PC-9 (cell line): ENCODE measurements around the gene STAT5B. TPM values are rescaled to one million over a fixed set of nuclear protein-coding genes. Genes with fewer than 3 reads are reported as not detected.
"Not testable (repeated sequence)": the region's sequence is repeated elsewhere in the genome, so short reads cannot be mapped to it uniquely, and the experiment has no call there.

Experiments used
- BruUV-seq: library from RNA; stranded (reverse); fragments of 400-500 nt; replicated peaks from 2 replicates; lab custom pipeline; 2021; lab: Mats Ljungman, UMichigan
- CTCF ChIA-PET: fragments of 300-600 bp; sonication (Branson Sonifier 250); formaldehyde crosslinking; loops from one replicate; lab custom pipeline; 2022; ENCODE audit warnings: antibody characterized with exemption; lab: Charles Lee
- POLR2A ChIA-PET: fragments of 300-600 bp; sonication (Branson Sonifier 250); formaldehyde crosslinking; loops from one replicate; lab custom pipeline; 2022; ENCODE audit warnings: antibody characterized with exemption; ENCODE audit not compliant: unreplicated experiment; lab: Charles Lee
- DNase-seq, 2 experiments: peaks; one replicate each; pipeline versions ENCODE4 v3.0.0 to v3.0.0-alpha.2; 2015 to 2022; ENCODE audit warnings: mixed read lengths in 1 of 2
- H2AFZ ChIP-seq: fragments of 200-600 bp; sonication (generic); 2 replicates; pipeline ENCODE4 v1.8.1; 2017; ENCODE audit warnings: antibody characterized with exemption
- H3F3A ChIP-seq: fragments of 200-600 bp; sonication (generic); 2 replicates; pipeline ENCODE4 v1.8.1; 2017; ENCODE audit warnings: antibody characterized with exemption, mild to moderate bottlenecking, low read depth; ENCODE audit not compliant: insufficient read depth
- H3K27ac ChIP-seq: fragments of 200-600 bp; sonication (generic); 2 replicates; pipeline ENCODE4 v1.6.1; 2016; ENCODE audit warnings: mixed run types
- H3K27me3 ChIP-seq: fragments of 200-600 bp; sonication (generic); 2 replicates; pipeline ENCODE4 v1.6.1; 2016; ENCODE audit warnings: low read depth, mixed run types; ENCODE audit not compliant: insufficient read depth
- H3K36me3 ChIP-seq: fragments of 200-600 bp; sonication (generic); 2 replicates; pipeline ENCODE4 v1.6.1; 2016; ENCODE audit warnings: low read depth, mixed run types
- H3K4me1 ChIP-seq: fragments of 200-600 bp; sonication (generic); replicated peaks from 2 replicates; pipeline ENCODE4 v1.6.1; 2016; ENCODE audit warnings: mixed run types; ENCODE audit not compliant: insufficient read depth
- H3K4me2 ChIP-seq: fragments of 200-600 bp; sonication (generic); 2 replicates; pipeline ENCODE4 v1.6.1; 2017; ENCODE audit warnings: mixed run types
- H3K4me3 ChIP-seq: fragments of 200-600 bp; sonication (generic); 2 replicates; pipeline ENCODE4 v1.6.1; 2016; ENCODE audit warnings: mixed run types
- H3K79me2 ChIP-seq: fragments of 200-600 bp; sonication (generic); 2 replicates; pipeline ENCODE4 v1.6.1; 2017; ENCODE audit warnings: low read depth, mixed run types
- H3K9me2 ChIP-seq: fragments of 200-600 bp; sonication (generic); 2 replicates; pipeline ENCODE4 v1.8.1; 2017; ENCODE audit warnings: mild to moderate bottlenecking; ENCODE audit not compliant: insufficient read depth
- H3K9me3 ChIP-seq: fragments of 200-600 bp; sonication (generic); 2 replicates; pipeline ENCODE4 v1.8.1; 2016; ENCODE audit warnings: low read depth; ENCODE audit not compliant: insufficient read depth
- H4K20me1 ChIP-seq: fragments of 200-600 bp; sonication (generic); 2 replicates; pipeline ENCODE4 v1.8.1; 2017; ENCODE audit not compliant: insufficient read depth
- EZH2 ChIP-seq: fragments of 200-600 bp; sonication (generic); IDR thresholded peaks from 2 replicates; pipeline ENCODE4 v1.8.0; 2017; ENCODE audit warnings: antibody characterized with exemption, low read depth
- intact Hi-C: fragments of 100-400 bp; cut with micrococcal nuclease; formaldehyde crosslinking; loops from one replicate; pipeline ENCODE4 v1.10.0; 2022; ENCODE audit not compliant: unreplicated experiment
- total RNA-seq: library from RNA; stranded (reverse); gene quantifications from 2 replicates; pipeline ENCODE4 v1.2.3, GENCODE V29; 2021
- TF ChIP-seq, protein P1 (sequence below): fragments of 200-600 bp; sonication (generic); conservative IDR thresholded peaks from 2 replicates; pipeline ENCODE4 v1.6.1; 2017; ENCODE audit warnings: mixed run types, antibody characterized with exemption, mild to moderate bottlenecking, moderate library complexity

STAT5B gene
- total RNA-seq, 1 experiment from 2014 or later: 19.5 TPM

GRCh38 chr17:42246515-42246914 lies 29.7 kb downstream of the STAT5B start:
- Histone ChIP-seq H3F3A (peaks cover 11% of the 10 kb centered on the region), H3K4me3 (no peak overlapping the region), H3K79me2 (peaks cover 19% of the 10 kb centered on the region), H3K4me2 (no peak overlapping the region), H2AFZ (no peak overlapping the region), H3K4me1 (peaks cover 8% of the 10 kb centered on the region; the same call in 1 of the 2 replicates), H3K9me3 (no peaks in the 10 kb centered on the region; the same call in 1 of the 2 replicates), H3K27me3 (no peaks in the 10 kb centered on the region), H3K27ac (no peak overlapping the region), H4K20me1 (no peaks in the 10 kb centered on the region), H3K36me3 (no peaks in the 10 kb centered on the region), H3K9me2 (no peaks in the 10 kb centered on the region)
- ChIA-PET CTCF (no interaction called here), POLR2A (no interaction called here)
- no peak for TF ChIP-seq EZH2
- TF ChIP-seq, protein P1, sequence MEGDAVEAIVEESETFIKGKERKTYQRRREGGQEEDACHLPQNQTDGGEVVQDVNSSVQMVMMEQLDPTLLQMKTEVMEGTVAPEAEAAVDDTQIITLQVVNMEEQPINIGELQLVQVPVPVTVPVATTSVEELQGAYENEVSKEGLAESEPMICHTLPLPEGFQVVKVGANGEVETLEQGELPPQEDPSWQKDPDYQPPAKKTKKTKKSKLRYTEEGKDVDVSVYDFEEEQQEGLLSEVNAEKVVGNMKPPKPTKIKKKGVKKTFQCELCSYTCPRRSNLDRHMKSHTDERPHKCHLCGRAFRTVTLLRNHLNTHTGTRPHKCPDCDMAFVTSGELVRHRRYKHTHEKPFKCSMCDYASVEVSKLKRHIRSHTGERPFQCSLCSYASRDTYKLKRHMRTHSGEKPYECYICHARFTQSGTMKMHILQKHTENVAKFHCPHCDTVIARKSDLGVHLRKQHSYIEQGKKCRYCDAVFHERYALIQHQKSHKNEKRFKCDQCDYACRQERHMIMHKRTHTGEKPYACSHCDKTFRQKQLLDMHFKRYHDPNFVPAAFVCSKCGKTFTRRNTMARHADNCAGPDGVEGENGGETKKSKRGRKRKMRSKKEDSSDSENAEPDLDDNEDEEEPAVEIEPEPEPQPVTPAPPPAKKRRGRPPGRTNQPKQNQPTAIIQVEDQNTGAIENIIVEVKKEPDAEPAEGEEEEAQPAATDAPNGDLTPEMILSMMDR: no peak
- BruUV-seq: no TSS peak
- DNase-seq: no peak
- intact Hi-C loops: no loop called here

GRCh38 chr17:42245183-42245582 lies 31.0 kb downstream of the STAT5B start:
- H3K36me3 ChIP-seq, H3K9me2 ChIP-seq, intact Hi-C loops, H3K9me3 ChIP-seq, H2AFZ ChIP-seq, H3K27me3 ChIP-seq, POLR2A ChIA-PET, DNase-seq, H4K20me1 ChIP-seq, H3K27ac ChIP-seq, CTCF ChIA-PET, H3K4me1 ChIP-seq, BruUV-seq, H3K4me3 ChIP-seq, H3K4me2 ChIP-seq: not testable (repeated sequence)
- Histone ChIP-seq H3K79me2 (peaks cover 11% of the 10 kb centered on the region), H3F3A (peaks cover 11% of the 10 kb centered on the region)

DNA sequence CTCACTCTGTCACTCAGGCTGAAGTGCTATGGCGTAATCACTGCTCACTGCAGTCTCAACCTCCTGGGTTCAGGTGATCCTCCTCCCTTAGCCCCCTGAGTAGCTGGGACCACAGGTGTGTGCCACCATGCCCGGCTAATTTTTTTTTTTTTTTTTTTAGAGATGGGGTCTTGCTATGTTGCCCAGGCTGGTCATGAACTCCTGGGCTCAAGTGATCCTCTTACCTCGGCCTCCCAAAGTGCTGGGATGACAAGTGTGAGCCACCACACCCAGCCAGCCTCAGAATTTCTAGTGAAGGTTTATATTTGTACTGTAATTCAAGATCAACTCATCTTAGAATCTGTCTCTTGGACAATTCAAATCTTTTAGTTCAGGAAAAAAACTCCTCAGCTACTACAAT lies 32.1 kb downstream of the STAT5B start:
- H3K4me3 ChIP-seq, H4K20me1 ChIP-seq, H3K36me3 ChIP-seq, H3K27ac ChIP-seq, H3K4me1 ChIP-seq, H3K4me2 ChIP-seq, DNase-seq, BruUV-seq, POLR2A ChIA-PET, H3K9me2 ChIP-seq, H3K27me3 ChIP-seq, H3K9me3 ChIP-seq, intact Hi-C loops, H2AFZ ChIP-seq, CTCF ChIA-PET: not testable (repeated sequence)
- peaks cover 11% of the 10 kb centered on the region for H3F3A ChIP-seq
- peaks cover 11% of the 10 kb centered on the region for H3K79me2 ChIP-seq

DNA sequence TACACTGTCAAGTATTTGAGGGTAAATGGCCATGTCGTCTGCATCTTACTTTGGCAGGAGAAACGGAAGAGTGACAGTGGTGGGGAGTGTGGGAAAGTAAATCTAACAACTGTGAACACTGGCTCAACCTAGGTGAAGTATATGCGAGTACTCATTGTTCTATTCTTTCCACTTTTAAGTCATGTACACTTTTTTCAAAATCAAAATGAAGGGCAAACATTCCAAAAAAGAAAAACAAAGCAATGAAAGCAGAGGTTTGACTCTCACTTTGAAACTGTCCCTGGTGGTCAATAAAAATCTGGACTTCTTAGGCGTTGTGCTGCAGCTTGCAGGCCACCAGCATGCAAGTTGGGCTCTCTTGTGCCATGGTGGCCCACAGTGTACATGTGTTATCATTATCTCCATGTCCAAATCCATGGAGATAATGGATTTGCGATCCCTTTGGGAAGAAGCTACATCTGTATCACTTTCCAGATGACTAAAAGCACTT lies 32.7 kb downstream of the STAT5B start:
- ChIA-PET CTCF (no interaction called here), POLR2A (no interaction called here)
- H3K27ac ChIP-seq: no peak overlapping the region
- BruUV-seq: no TSS peak
- DNase-seq: no peak
- H3K4me1 ChIP-seq: peaks cover 8% of the 10 kb centered on the region; the same call in 1 of the 2 replicates
- peaks cover 11% of the 10 kb centered on the region for H3F3A ChIP-seq
- no peaks in the 10 kb centered on the region; the same call in 1 of the 2 replicates for H3K9me3 ChIP-seq
- no peak overlapping the region for H2AFZ ChIP-seq
- no peak overlapping the region for H3K4me2 ChIP-seq
- TF ChIP-seq, protein P1: no peak
- TF ChIP-seq EZH2: no peak
- H3K36me3 ChIP-seq: no peaks in the 10 kb centered on the region
- H3K79me2 ChIP-seq: peaks cover 11% of the 10 kb centered on the region
- H3K4me3 ChIP-seq: no peak overlapping the region
- H3K27me3 ChIP-seq: no peaks in the 10 kb centered on the region
- no peaks in the 10 kb centered on the region for H4K20me1 ChIP-seq
- intact Hi-C loops: no loop called here
- H3K9me2 ChIP-seq: no peaks in the 10 kb centered on the region
